Keratinocyte (primary cell): ENCODE measurements around the gene UROC1. TPM values are rescaled to one million over a fixed set of nuclear protein-coding genes. Genes with fewer than 3 reads are reported as not detected.

Experiments used
- DNase-seq: peaks from one replicate; pipeline ENCODE4 v3.0.0-alpha.2; 2011; ENCODE audit warnings: low read depth, missing footprints, low spot score
- FAIRE-seq: peaks from 2 replicates; lab custom pipeline; 2011; peaks lifted over from hg19 to GRCh38; lab: Jason Lieb, UNC
- H2AFZ ChIP-seq: 2 replicates; pipeline ENCODE4 v1.6.0; 2012; ENCODE audit warnings: low read length, control low read depth, inconsistent platforms; ENCODE audit not compliant: control insufficient read depth
- H3K27ac ChIP-seq: 2 replicates; pipeline ENCODE4 v1.5.1; 2011; ENCODE audit warnings: low read length; ENCODE audit not compliant: control insufficient read depth, insufficient read depth
- H3K27me3 ChIP-seq: 3 replicates; pipeline ENCODE4 v1.6.0; 2011; ENCODE audit warnings: low read length; ENCODE audit not compliant: control insufficient read depth, insufficient read depth; ENCODE audit errors: extremely low read depth
- H3K36me3 ChIP-seq, 2 experiments: 2 replicates in 1 of 2; 3 replicates in 1 of 2; pipeline ENCODE4 v1.5.1; 2011; ENCODE audit warnings: low read length in 2 of 2, mild to moderate bottlenecking in 1 of 2; ENCODE audit not compliant: control insufficient read depth in 2 of 2, insufficient read depth in 2 of 2; ENCODE audit errors: extremely low read depth in 1 of 2
- H3K4me1 ChIP-seq: 3 replicates; pipeline ENCODE4 v1.5.1; 2011; ENCODE audit warnings: low read length; ENCODE audit not compliant: control insufficient read depth, insufficient read depth; ENCODE audit errors: extremely low read depth
- H3K4me2 ChIP-seq: 3 replicates; pipeline ENCODE4 v1.6.0; 2011; ENCODE audit warnings: low read depth, low read length; ENCODE audit not compliant: control insufficient read depth, insufficient read depth; ENCODE audit errors: extremely low read depth
- H3K4me3 ChIP-seq, 3 experiments: fragments of 200-600 bp in 1 of 3; sonication (generic) in 1 of 3; 2 replicates in 2 of 3; 3 replicates in 1 of 3; pipeline ENCODE4 v1.5.1; 2011 to 2016; ENCODE audit warnings: low read length in 3 of 3, mild to moderate bottlenecking in 3 of 3, control low read depth in 2 of 3, inconsistent platforms in 1 of 3, low read depth in 1 of 3, mixed read lengths in 1 of 3, mixed run types in 1 of 3, moderate library complexity in 1 of 3; ENCODE audit not compliant: control insufficient read depth in 2 of 3, insufficient read depth in 2 of 3; ENCODE audit errors: extremely low read depth in 1 of 3
- H3K79me2 ChIP-seq: 2 replicates; pipeline ENCODE4 v1.6.0; 2012; ENCODE audit warnings: low read length; ENCODE audit not compliant: control insufficient read depth, insufficient read depth
- H3K9ac ChIP-seq: 3 replicates; pipeline ENCODE4 v1.6.0; 2011; ENCODE audit warnings: low read length; ENCODE audit not compliant: control insufficient read depth, insufficient read depth; ENCODE audit errors: extremely low read depth
- H3K9me1 ChIP-seq: 3 replicates; pipeline ENCODE4 v1.6.0; 2011; ENCODE audit warnings: low read length; ENCODE audit not compliant: control insufficient read depth, insufficient read depth; ENCODE audit errors: extremely low read depth
- H3K9me3 ChIP-seq: 2 replicates; pipeline ENCODE4 v1.5.1; 2012; ENCODE audit warnings: low read depth, low read length; ENCODE audit not compliant: control insufficient read depth
- H4K20me1 ChIP-seq: 3 replicates; pipeline ENCODE4 v1.6.0; 2011; ENCODE audit warnings: low read length; ENCODE audit not compliant: control insufficient read depth, insufficient read depth; ENCODE audit errors: extremely low read depth
- EZH2 ChIP-seq: IDR thresholded peaks from one replicate; pipeline ENCODE4 v1.6.1; 2012; ENCODE audit warnings: inconsistent platforms, mild to moderate bottlenecking, low read length, moderate library complexity
- dilution Hi-C: fragments of 300-500 bp; cut with MboI; formaldehyde crosslinking; loops from one replicate; pipeline ENCODE4 v1.7.0; 2020; ENCODE audit warnings: low sequenced_read_pairs; ENCODE audit not compliant: extremely low pct_ligation_motif_present
- polyA plus RNA-seq, 5 experiments: library from polyadenylated mRNA; depleted of rRNA in 3 of 5; stranded (reverse) in 3 of 5; stranded (forward) in 1 of 5; unstranded in 1 of 5; fragments of >200 nt; gene quantifications; 1 replicate in 1 of 5; 2 replicates in 3 of 5; 3 replicates in 1 of 5; pipeline versions ENCODE4 v1.2.1 to v1.2.3, GENCODE V29; 2011 to 2012; ENCODE audit warnings: missing spikeins in 2 of 5, low read depth in 1 of 5, low replicate concordance in 1 of 5
- TF ChIP-seq, protein P1 (sequence below), 3 experiments: IDR thresholded peaks in 1 of 3; conservative IDR thresholded peaks in 1 of 3; optimal IDR thresholded peaks in 1 of 3; 2 replicates in 2 of 3; 3 replicates in 1 of 3; pipeline versions ENCODE3 to v1.5.1; 2011; ENCODE audit warnings: low read length in 3 of 3, mild to moderate bottlenecking in 3 of 3, moderate library complexity in 2 of 3, control low read depth in 1 of 3, inconsistent platforms in 1 of 3; ENCODE audit not compliant: insufficient read depth in 2 of 3; ENCODE audit errors: extremely low read depth in 1 of 3

UROC1 gene
- polyA plus RNA-seq, 1 donor (not counting 4 experiments of a cell fraction or from before 2014, with no cell fraction given), result not detected

DNA sequence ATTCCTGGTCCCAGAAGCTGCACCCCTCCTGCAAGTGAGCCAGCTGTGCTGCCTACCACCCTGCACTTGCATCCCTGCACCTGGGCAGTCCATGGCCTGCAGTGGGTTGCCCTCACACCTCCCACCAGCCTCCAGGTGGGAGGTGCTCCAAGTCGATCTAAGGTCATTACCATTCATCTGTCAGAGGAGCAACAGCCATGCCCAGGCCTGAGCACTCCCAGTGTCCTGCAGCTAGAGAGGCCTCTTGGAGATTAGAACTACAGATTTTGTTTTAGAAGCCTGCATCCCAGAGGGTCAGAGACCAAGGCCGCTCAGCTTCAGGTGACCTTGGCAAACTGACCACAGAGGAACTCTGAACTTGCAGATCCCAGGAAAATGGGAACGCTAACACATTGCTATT is 32.9 kb downstream of the UROC1 start:
- H3K9me1 ChIP-seq, result no peaks in the 10 kb centered on the region
- peaks cover 2% of the 10 kb centered on the region for H3K27me3 ChIP-seq
- H2AFZ ChIP-seq, result no peak overlapping the region
- H4K20me1 ChIP-seq, result no peaks in the 10 kb centered on the region
- no peak overlapping the region for H3K4me2 ChIP-seq
- no peak for FAIRE-seq
- no peak for TF ChIP-seq EZH2
- TF ChIP-seq, protein P1, sequence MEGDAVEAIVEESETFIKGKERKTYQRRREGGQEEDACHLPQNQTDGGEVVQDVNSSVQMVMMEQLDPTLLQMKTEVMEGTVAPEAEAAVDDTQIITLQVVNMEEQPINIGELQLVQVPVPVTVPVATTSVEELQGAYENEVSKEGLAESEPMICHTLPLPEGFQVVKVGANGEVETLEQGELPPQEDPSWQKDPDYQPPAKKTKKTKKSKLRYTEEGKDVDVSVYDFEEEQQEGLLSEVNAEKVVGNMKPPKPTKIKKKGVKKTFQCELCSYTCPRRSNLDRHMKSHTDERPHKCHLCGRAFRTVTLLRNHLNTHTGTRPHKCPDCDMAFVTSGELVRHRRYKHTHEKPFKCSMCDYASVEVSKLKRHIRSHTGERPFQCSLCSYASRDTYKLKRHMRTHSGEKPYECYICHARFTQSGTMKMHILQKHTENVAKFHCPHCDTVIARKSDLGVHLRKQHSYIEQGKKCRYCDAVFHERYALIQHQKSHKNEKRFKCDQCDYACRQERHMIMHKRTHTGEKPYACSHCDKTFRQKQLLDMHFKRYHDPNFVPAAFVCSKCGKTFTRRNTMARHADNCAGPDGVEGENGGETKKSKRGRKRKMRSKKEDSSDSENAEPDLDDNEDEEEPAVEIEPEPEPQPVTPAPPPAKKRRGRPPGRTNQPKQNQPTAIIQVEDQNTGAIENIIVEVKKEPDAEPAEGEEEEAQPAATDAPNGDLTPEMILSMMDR (optimal IDR thresholded peaks at IDR 0.05 in 1 of 3, IDR thresholded peaks at IDR 0.05 in 1 of 3, conservative IDR thresholded peaks at IDR 0.05 in 1 of 3; ENCODE audit: extremely low read depth in 1 of 3, insufficient read depth in 2 of 3, low read length in 3 of 3), result no peak
- H3K9me3 ChIP-seq, result no peaks in the 10 kb centered on the region
- no peak overlapping the region for H3K9ac ChIP-seq
- H3K36me3 ChIP-seq, result no peaks in the 10 kb centered on the region
- DNase-seq, result no peak
- H3K79me2 ChIP-seq, result no peaks in the 10 kb centered on the region
- H3K4me3 ChIP-seq, result no peak overlapping the region
- dilution Hi-C loops, result no loop called here
- no peak overlapping the region for H3K27ac ChIP-seq
- peaks cover 14% of the 10 kb centered on the region for H3K4me1 ChIP-seq

DNA sequence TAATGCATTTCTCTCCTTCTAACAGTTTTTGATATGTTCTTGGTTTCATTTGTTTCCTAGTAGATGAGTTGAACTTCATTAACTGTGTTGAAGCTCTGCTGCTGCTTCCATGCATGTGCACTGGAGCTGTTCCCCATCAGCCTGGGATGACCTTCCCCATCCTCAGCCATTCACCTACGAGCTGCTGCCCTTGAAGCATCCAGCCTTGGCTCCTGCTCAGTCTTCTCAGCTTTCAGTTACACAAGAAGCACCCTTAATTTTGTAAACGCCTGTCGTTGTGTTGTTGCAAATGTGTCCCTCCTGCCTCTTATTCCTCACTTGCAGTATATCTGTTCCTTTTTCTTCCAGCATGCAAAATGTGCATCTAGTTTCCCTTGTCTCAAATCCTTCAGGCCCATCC is 33.4 kb downstream of the UROC1 start:
- no peaks in the 10 kb centered on the region for H4K20me1 ChIP-seq
- peaks cover 14% of the 10 kb centered on the region for H3K4me1 ChIP-seq
- H3K9me1 ChIP-seq, result no peaks in the 10 kb centered on the region
- H2AFZ ChIP-seq, result no peak overlapping the region
- H3K36me3 ChIP-seq, result no peaks in the 10 kb centered on the region
- FAIRE-seq (no peak), DNase-seq (no peak)
- H3K9ac ChIP-seq, result no peak overlapping the region
- dilution Hi-C loops, result no loop called here
- no peaks in the 10 kb centered on the region for H3K27me3 ChIP-seq
- H3K27ac ChIP-seq, result no peak overlapping the region
- no peaks in the 10 kb centered on the region for H3K79me2 ChIP-seq
- no peak overlapping the region for H3K4me2 ChIP-seq
- no peak overlapping the region for H3K4me3 ChIP-seq
- no peaks in the 10 kb centered on the region for H3K9me3 ChIP-seq
- TF ChIP-seq EZH2, result no peak
- TF ChIP-seq, protein P1 (optimal IDR thresholded peaks at IDR 0.05 in 1 of 3, IDR thresholded peaks at IDR 0.05 in 1 of 3, conservative IDR thresholded peaks at IDR 0.05 in 1 of 3; ENCODE audit: extremely low read depth in 1 of 3, insufficient read depth in 2 of 3, low read length in 3 of 3), result no peak
